K562 (cell line): Measurements from ENCODE around the gene SNX18. TPM values are rescaled to one million over a fixed set of nuclear protein-coding genes. Genes with fewer than 3 reads are reported as not detected.

ENCODE experiments used
- CREM ChIP-seq: IDR thresholded peaks from 2 replicates; pipeline ENCODE4 v1.6.1; 2014; ENCODE audit warnings: antibody characterized with exemption, low read depth
- CXXC5 ChIP-seq: fragments of 250-450 bp; sonication (Bioruptor Pico); IDR thresholded peaks from 2 replicates; pipeline ENCODE4 v1.8.0; 2022; ENCODE audit warnings: inconsistent platforms, mild to moderate bottlenecking, moderate library complexity
- E2F3 ChIP-seq: fragments of 250-450 bp; sonication (Bioruptor Pico); IDR thresholded peaks from 2 replicates; pipeline ENCODE4 v1.4.0; 2020; ENCODE audit warnings: mild to moderate bottlenecking
- EGR1 ChIP-seq: fragments of 450-650 bp; conservative IDR thresholded peaks from 2 replicates; pipeline ENCODE4 v1.6.1; 2017; ENCODE audit warnings: mild to moderate bottlenecking
- ERF ChIP-seq: fragments of 450-650 bp; formaldehyde crosslinking; IDR thresholded peaks from 2 replicates; pipeline ENCODE4 v1.4.0; 2020; ENCODE audit warnings: mild to moderate bottlenecking, mixed read lengths
- ESRRA ChIP-seq: fragments of 450-650 bp; IDR thresholded peaks from 2 replicates; pipeline ENCODE4 v1.6.1; 2014; ENCODE audit warnings: low read depth, mild to moderate bottlenecking, moderate library complexity, borderline replicate concordance
- ETV6 ChIP-seq, 3 experiments: fragments of 150-350 bp in 1 of 3; sonication (generic) in 1 of 3; formaldehyde crosslinking in 1 of 3; IDR thresholded peaks; 2 replicates each; pipeline versions ENCODE4 v1.6.1 to v1.8.0; 2014 to 2022; ENCODE audit warnings: borderline replicate concordance in 2 of 3, low read depth in 2 of 3, antibody characterized with exemption in 1 of 3, low read length in 1 of 3, mild to moderate bottlenecking in 1 of 3, missing genetic modification reagents in 1 of 3
- HMBOX1 ChIP-seq: sonication (generic); IDR thresholded peaks from 2 replicates; pipeline ENCODE4 v1.6.1; 2016
- HMGN3 ChIP-seq: IDR thresholded peaks from 2 replicates; pipeline ENCODE4 v1.6.1; 2011; ENCODE audit warnings: borderline replicate concordance, low read depth, mild to moderate bottlenecking, mixed read lengths, low read length; ENCODE audit not compliant: insufficient read length; ENCODE audit errors: extremely low read depth
- HNRNPK ChIP-seq: fragments of 200-400 bp; formaldehyde crosslinking; IDR thresholded peaks from one replicate; pipeline ENCODE4 v1.6.1; 2018; ENCODE audit warnings: mild to moderate bottlenecking, low read depth, low read length; ENCODE audit not compliant: poor library complexity, severe bottlenecking
- L3MBTL2 ChIP-seq: fragments of 450-650 bp; IDR thresholded peaks from 2 replicates; pipeline ENCODE4 v1.6.1; 2016; ENCODE audit warnings: mild to moderate bottlenecking, moderate library complexity
- MAZ ChIP-seq, 2 experiments: fragments of 450-650 bp in 1 of 2; sonication (generic) in 1 of 2; formaldehyde crosslinking; IDR thresholded peaks in 1 of 2; conservative IDR thresholded peaks in 1 of 2; 2 replicates each; pipeline versions ENCODE4 v1.4.0 to v1.5.0; 2020; ENCODE audit warnings: mild to moderate bottlenecking in 1 of 2, missing genetic modification reagents in 1 of 2
- NCOA4 ChIP-seq: fragments of 450-650 bp; IDR thresholded peaks from 2 replicates; pipeline ENCODE4 v1.6.1; 2018; ENCODE audit warnings: mild to moderate bottlenecking; ENCODE audit not compliant: partially characterized antibody
- RBFOX2 ChIP-seq: fragments of 200-400 bp; formaldehyde crosslinking; IDR thresholded peaks from 2 replicates; pipeline ENCODE4 v1.6.1; 2017; ENCODE audit warnings: low read depth, mild to moderate bottlenecking, low read length, moderate library complexity
- RCOR1 ChIP-seq, 2 experiments: IDR thresholded peaks; 2 replicates each; pipeline ENCODE4 v1.6.1; 2012; ENCODE audit warnings: low read depth in 2 of 2, low read length in 2 of 2, borderline replicate concordance in 1 of 2, improper control_type of control experiment in 1 of 2
- SAFB ChIP-seq: fragments of 200-400 bp; formaldehyde crosslinking; IDR thresholded peaks from 2 replicates; pipeline ENCODE4 v1.6.1; 2017; ENCODE audit warnings: low read depth, low read length, borderline replicate concordance
- SIN3B ChIP-seq: fragments of 450-650 bp; IDR thresholded peaks from 2 replicates; pipeline ENCODE4 v1.6.1; 2017; ENCODE audit warnings: low read depth, mild to moderate bottlenecking, moderate library complexity
- STAG1 ChIP-seq: sonication (generic); formaldehyde crosslinking; IDR thresholded peaks from 2 replicates; pipeline ENCODE4 v1.5.0; 2020; ENCODE audit warnings: missing genetic modification reagents, borderline replicate concordance
- TSHZ1 ChIP-seq: fragments of 250-450 bp; sonication (Bioruptor Pico); IDR thresholded peaks from 2 replicates; pipeline ENCODE4 v1.4.0; 2020; ENCODE audit warnings: mild to moderate bottlenecking, moderate library complexity
- ZFX ChIP-seq: sonication (generic); formaldehyde crosslinking; IDR thresholded peaks from 2 replicates; pipeline ENCODE4 v1.8.0; 2022; ENCODE audit warnings: mild to moderate bottlenecking, missing genetic modification reagents, moderate library complexity
- ZKSCAN1 ChIP-seq: fragments of 150-350 bp; IDR thresholded peaks from 2 replicates; pipeline ENCODE4 v1.6.1; 2016; ENCODE audit warnings: low read depth, low read length
- ZNF354B ChIP-seq: fragments of 250-450 bp; sonication (Bioruptor Pico); IDR thresholded peaks from 2 replicates; pipeline ENCODE4 v1.4.0; 2020
- ZNF41 ChIP-seq: fragments of 250-450 bp; sonication (Bioruptor Pico); conservative IDR thresholded peaks from 2 replicates; pipeline ENCODE4 v1.4.0; 2020; ENCODE audit warnings: mild to moderate bottlenecking
- ZNF431 ChIP-seq: sonication (generic); formaldehyde crosslinking; IDR thresholded peaks from 2 replicates; pipeline ENCODE4 v1.8.0; 2022; ENCODE audit warnings: mild to moderate bottlenecking, missing genetic modification reagents
- ZNF766 ChIP-seq: fragments of 200-800 bp; sonication (Bioruptor generic); conservative IDR thresholded peaks from 2 replicates; pipeline ENCODE4 v1.6.1; 2016; ENCODE audit warnings: missing genetic modification characterization, missing compliant biosample characterization
- polyA plus RNA-seq, 8 experiments: library from polyadenylated mRNA; depleted of rRNA in 4 of 8; stranded (reverse) in 5 of 8; unstranded in 3 of 8; fragments of >200 nt; fragmentation: Nextera tagmentation in 2 of 8; fragmentation: Illumina TruSeq in 1 of 8; extraction: Ambion mirVana in 2 of 8; extraction: Trizol in 1 of 8; gene quantifications; 2 replicates each; pipeline versions ENCODE4 v1.2.1 to v1.2.3, GENCODE V29; 2011 to 2014; ENCODE audit warnings: inconsistent platforms in 1 of 8, missing spikeins in 1 of 8
- total RNA-seq, 7 experiments: library from RNA; depleted of rRNA in 6 of 7; stranded (reverse); fragments of >200 nt in 6 of 7; fragmentation: Illumina TruSeq in 2 of 7; extraction: Trizol in 2 of 7; gene quantifications; 2 replicates each; pipeline versions ENCODE4 v1.2.1 to v1.2.3, GENCODE V29; 2011 to 2021; ENCODE audit warnings: low replicate concordance in 1 of 7

Gene SNX18
- total and polyA plus RNA-seq, 9 of the 15 experiments (the other 6 are each of a cell fraction or from before 2014, with no cell fraction given): 2.3 to 8.8 (median 6.0) TPM

- TF ChIP-seq MAZ (CRISPR knock-in tag; conservative IDR thresholded peaks at IDR 0.05 in 1 of 2, IDR thresholded peaks at IDR 0.05 in 1 of 2) (peak; percentile 89 to 94), RCOR1 (IDR thresholded peaks at IDR 0.05; ENCODE audit: borderline replicate concordance in 1 of 2, low read depth in 2 of 2, low read length in 2 of 2) (peak in 1 of 2 experiments; percentile 69; a peak in 2 of 4 replicates), NCOA4 (no peak), ZNF766 (CRISPR knock-in tag) (peak; percentile 28; the same call in 1 of the 2 replicates), ZFX (CRISPR knock-in tag) (peak; percentile 68), L3MBTL2 (peak; percentile 90), ZKSCAN1 (peak; percentile 51; the same call in 1 of the 2 replicates), CREM (peak; percentile 80), ERF (CRISPR knock-in tag) (peak; percentile 84; the same call in 1 of the 2 replicates), ESRRA (peak; percentile 57; the same call in 1 of the 2 replicates), HMGN3 (peak; percentile 96), EGR1 (peak; percentile 79), ZNF354B (CRISPR knock-in tag) (no peak), CXXC5 (peak; percentile 98), HMBOX1 (no peak), SAFB (0 out of 2 replicates have a peak, but pooled peaks have one; percentile 38), TSHZ1 (no peak), ZNF431 (no peak), RBFOX2 (peak; percentile 58), E2F3 (peak; percentile 51; the same call in 1 of the 2 replicates), STAG1 (CRISPR knock-in tag) (peak; percentile 93), HNRNPK (no peak), ETV6 (IDR thresholded peaks at IDR 0.05; ENCODE audit: borderline replicate concordance in 1 of 2, low read depth in 2 of 2, low read length in 1 of 2) (no peak), ETV6 (CRISPR knock-in tag; IDR thresholded peaks at IDR 0.05; ENCODE audit: borderline replicate concordance) (no peak), SIN3B (peak; percentile 65; the same call in 1 of the 2 replicates), ZNF41 (CRISPR knock-in tag) (no peak)
These were observed at the start of gene SNX18 (continued) for GRCh38 chr5:54517512-54518145.
